HEK293 (cell line): ENCODE results near the gene MDFIC.

Experiments used
- ATF2 ChIP-seq: fragments of 450-650 bp; formaldehyde crosslinking; IDR thresholded peaks from 2 replicates; pipeline ENCODE4 v1.5.1; 2016; ENCODE audit warnings: missing biosample characterization, missing genetic modification characterization, low read depth
- CTCF ChIP-seq: fragments of 450-650 bp; formaldehyde crosslinking; IDR thresholded peaks from 2 replicates; pipeline ENCODE4 v1.5.1; 2016; ENCODE audit warnings: missing biosample characterization, missing genetic modification characterization
- GLI4 ChIP-seq: fragments of 450-650 bp; formaldehyde crosslinking; IDR thresholded peaks from 2 replicates; pipeline ENCODE4 v1.5.1; 2016; ENCODE audit warnings: missing biosample characterization, missing genetic modification characterization
- REST ChIP-seq: fragments of 450-650 bp; formaldehyde crosslinking; IDR thresholded peaks from 2 replicates; pipeline ENCODE4 v1.5.1; 2016; ENCODE audit warnings: missing biosample characterization, missing genetic modification characterization
- ZBTB1 ChIP-seq: fragments of 450-650 bp; formaldehyde crosslinking; IDR thresholded peaks from 2 replicates; pipeline ENCODE4 v1.5.1; 2016; ENCODE audit warnings: missing biosample characterization, missing genetic modification characterization
- ZBTB20 ChIP-seq: fragments of 450-650 bp; formaldehyde crosslinking; IDR thresholded peaks from 2 replicates; pipeline ENCODE4 v1.5.1; 2016; ENCODE audit warnings: missing biosample characterization, missing genetic modification characterization
- ZBTB49 ChIP-seq: fragments of 450-650 bp; formaldehyde crosslinking; IDR thresholded peaks from 2 replicates; pipeline ENCODE4 v1.5.1; 2016; ENCODE audit warnings: missing biosample characterization, missing genetic modification characterization, low read depth
- ZNF2 ChIP-seq: fragments of 450-650 bp; formaldehyde crosslinking; IDR thresholded peaks from 2 replicates; pipeline ENCODE4 v1.5.1; 2016; ENCODE audit warnings: missing biosample characterization, missing genetic modification characterization
- ZNF248 ChIP-seq: fragments of 450-650 bp; formaldehyde crosslinking; IDR thresholded peaks from 2 replicates; pipeline ENCODE4 v1.5.1; 2017; ENCODE audit warnings: missing biosample characterization, missing genetic modification characterization
- ZNF510 ChIP-seq: fragments of 450-650 bp; formaldehyde crosslinking; IDR thresholded peaks from 2 replicates; pipeline ENCODE4 v1.5.1; 2018; ENCODE audit warnings: mild to moderate bottlenecking, missing genetic modification characterization, missing biosample characterization; ENCODE audit not compliant: insufficient replicate concordance
- ZNF513 ChIP-seq: fragments of 450-650 bp; IDR thresholded peaks from 2 replicates; pipeline ENCODE4 v1.5.1; 2018; ENCODE audit warnings: missing biosample characterization, missing genetic modification characterization
- ZSCAN23 ChIP-seq: fragments of 450-650 bp; formaldehyde crosslinking; IDR thresholded peaks from 2 replicates; pipeline ENCODE4 v1.5.1; 2016; ENCODE audit warnings: missing biosample characterization, missing genetic modification characterization

GRCh38 chr7:114922026-114922651 lies at the start of gene MDFIC:
- TF ChIP-seq ATF2 (no peak), CTCF (tag by site-specific recombination) (peak; percentile 23; the same call in 1 of the 2 replicates), ZNF2 (tag by site-specific recombination) (peak; percentile 78; the same call in 1 of the 2 replicates), ZBTB20 (tag by site-specific recombination) (peak; percentile 80; the same call in 1 of the 2 replicates), GLI4 (tag by site-specific recombination) (no peak), ZBTB1 (tag by site-specific recombination) (no peak), ZBTB49 (tag by site-specific recombination) (no peak), ZNF510 (no peak), ZSCAN23 (no peak), ZNF248 (tag by site-specific recombination) (no peak), REST (tag by site-specific recombination) (0 out of 2 replicates have a peak, but pooled peaks have one; percentile 17), ZNF513 (tag by site-specific recombination) (peak; percentile 78; the same call in 1 of the 2 replicates)
